HG02981 (cell line): ENCODE results near the gene C11orf87.

ENCODE experiments used
- ATAC-seq: cut with Tn5 transposase; IDR thresholded peaks from one replicate; pipeline ENCODE4 v1.9.1; 2021; ENCODE audit warnings: mild to moderate bottlenecking, moderate library complexity; ENCODE audit not compliant: unreplicated experiment

The C11orf87 gene

GRCh38 chr11:109439684-109440083 lies 17.7 kb downstream of the C11orf87 start:
- ATAC-seq, result no peak

- no peak for ATAC-seq
Measured at GRCh38 chr11:109443052-109443451, 21.1 kb downstream of the C11orf87 start.

- ATAC-seq, result no peak
Measured at GRCh38 chr11:109454857-109455256, 32.9 kb downstream of the C11orf87 start.
